SU-DHL-6 (cell line): ENCODE measurements around the gene CAPSL.

Experiments
- EZH2phosphoT487 ChIP-seq: fragments of 200-600 bp; sonication (generic), shearing (Covaris generic); conservative IDR thresholded peaks from 2 replicates; pipeline ENCODE4 v1.6.1; 2018; ENCODE audit warnings: mild to moderate bottlenecking, antibody characterized with exemption, low read length, moderate library complexity, mixed read lengths
- TF ChIP-seq, protein P1 (sequence below): fragments of 200-600 bp; sonication (generic); IDR thresholded peaks from one replicate; pipeline ENCODE4 v1.5.1; 2017; ENCODE audit warnings: antibody characterized with exemption, mild to moderate bottlenecking, low read length, moderate library complexity; ENCODE audit not compliant: insufficient read depth, poor library complexity, severe bottlenecking

- TF ChIP-seq, protein P1, sequence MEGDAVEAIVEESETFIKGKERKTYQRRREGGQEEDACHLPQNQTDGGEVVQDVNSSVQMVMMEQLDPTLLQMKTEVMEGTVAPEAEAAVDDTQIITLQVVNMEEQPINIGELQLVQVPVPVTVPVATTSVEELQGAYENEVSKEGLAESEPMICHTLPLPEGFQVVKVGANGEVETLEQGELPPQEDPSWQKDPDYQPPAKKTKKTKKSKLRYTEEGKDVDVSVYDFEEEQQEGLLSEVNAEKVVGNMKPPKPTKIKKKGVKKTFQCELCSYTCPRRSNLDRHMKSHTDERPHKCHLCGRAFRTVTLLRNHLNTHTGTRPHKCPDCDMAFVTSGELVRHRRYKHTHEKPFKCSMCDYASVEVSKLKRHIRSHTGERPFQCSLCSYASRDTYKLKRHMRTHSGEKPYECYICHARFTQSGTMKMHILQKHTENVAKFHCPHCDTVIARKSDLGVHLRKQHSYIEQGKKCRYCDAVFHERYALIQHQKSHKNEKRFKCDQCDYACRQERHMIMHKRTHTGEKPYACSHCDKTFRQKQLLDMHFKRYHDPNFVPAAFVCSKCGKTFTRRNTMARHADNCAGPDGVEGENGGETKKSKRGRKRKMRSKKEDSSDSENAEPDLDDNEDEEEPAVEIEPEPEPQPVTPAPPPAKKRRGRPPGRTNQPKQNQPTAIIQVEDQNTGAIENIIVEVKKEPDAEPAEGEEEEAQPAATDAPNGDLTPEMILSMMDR, result no peak
- TF ChIP-seq EZH2phosphoT487, result no peak
Observed at GRCh38 chr5:35938568-35939227, at the start of gene CAPSL.
